Subcutaneous adipose tissue (tissue), 4 donors: ENCODE data around the gene RAPGEF1. TPM values are rescaled to one million over a fixed set of nuclear protein-coding genes. Genes with fewer than 3 reads are reported as not detected.

ENCODE experiments used
- total RNA-seq, 4 donors: library from RNA; depleted of rRNA; stranded (reverse); fragments of >200 nt; gene quantifications; one replicate each; pipeline ENCODE4 v1.1.0, GENCODE V29; 2016
- TF ChIP-seq, protein P1 (sequence below): fragments of 450-650 bp; IDR thresholded peaks from one replicate; pipeline ENCODE4 v1.5.1; 2016; ENCODE audit warnings: low read depth, mild to moderate bottlenecking, control low read depth, antibody characterized with exemption, moderate library complexity

The RAPGEF1 gene
- total RNA-seq, 4 donors from 2014 or later: 47.1 to 79.5 (median 61.4) TPM

DNA sequence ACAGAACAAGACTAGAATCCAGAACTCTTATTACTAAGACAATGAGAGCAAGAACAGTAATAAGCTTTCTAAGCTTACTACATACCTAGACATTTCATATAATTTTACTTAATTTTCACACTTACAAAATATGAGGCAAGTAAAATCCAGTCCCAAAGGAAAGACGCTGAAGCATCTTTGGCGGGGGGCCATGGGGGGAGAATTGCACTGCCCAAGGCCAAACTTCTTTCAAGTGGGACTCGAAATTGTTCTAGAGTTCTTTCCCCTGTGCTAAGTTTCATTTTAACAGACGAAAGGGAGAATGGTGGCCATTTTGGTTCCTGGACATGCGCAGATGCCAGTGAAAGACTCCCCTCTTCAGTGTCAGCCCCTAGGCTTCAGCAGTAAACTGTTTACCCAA is 122.3 kb downstream of the RAPGEF1 start:
- TF ChIP-seq, protein P1, sequence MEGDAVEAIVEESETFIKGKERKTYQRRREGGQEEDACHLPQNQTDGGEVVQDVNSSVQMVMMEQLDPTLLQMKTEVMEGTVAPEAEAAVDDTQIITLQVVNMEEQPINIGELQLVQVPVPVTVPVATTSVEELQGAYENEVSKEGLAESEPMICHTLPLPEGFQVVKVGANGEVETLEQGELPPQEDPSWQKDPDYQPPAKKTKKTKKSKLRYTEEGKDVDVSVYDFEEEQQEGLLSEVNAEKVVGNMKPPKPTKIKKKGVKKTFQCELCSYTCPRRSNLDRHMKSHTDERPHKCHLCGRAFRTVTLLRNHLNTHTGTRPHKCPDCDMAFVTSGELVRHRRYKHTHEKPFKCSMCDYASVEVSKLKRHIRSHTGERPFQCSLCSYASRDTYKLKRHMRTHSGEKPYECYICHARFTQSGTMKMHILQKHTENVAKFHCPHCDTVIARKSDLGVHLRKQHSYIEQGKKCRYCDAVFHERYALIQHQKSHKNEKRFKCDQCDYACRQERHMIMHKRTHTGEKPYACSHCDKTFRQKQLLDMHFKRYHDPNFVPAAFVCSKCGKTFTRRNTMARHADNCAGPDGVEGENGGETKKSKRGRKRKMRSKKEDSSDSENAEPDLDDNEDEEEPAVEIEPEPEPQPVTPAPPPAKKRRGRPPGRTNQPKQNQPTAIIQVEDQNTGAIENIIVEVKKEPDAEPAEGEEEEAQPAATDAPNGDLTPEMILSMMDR: no peak

DNA sequence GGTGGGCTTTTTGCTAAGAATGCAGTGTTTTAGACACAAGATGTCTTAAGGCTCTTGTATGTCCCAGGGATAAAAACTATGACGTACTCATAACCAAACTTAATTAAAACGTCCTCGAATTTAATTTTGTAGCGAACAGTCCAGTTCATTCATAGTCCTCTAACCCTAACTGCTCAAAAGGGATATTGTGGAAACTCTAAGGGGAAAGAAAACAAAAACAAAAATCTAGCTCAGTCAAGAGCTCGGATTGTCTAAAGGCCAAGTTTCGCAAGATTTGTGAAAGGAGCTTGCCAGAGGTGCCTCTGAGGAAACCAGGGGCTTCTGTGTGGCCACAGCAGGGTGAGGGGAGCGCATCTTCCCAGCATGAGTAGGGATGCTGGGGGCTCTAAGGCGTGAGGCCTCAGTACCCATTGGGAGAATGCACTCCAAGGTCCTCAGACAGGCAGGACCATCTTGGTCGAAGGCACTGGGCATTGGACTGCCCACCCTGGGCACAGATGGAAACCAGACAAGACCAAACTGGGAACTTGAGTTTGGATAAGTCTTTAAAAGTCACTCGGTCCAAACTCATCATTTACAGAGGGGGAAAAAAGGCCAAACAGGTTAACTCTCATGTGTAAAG is 122.8 kb downstream of the RAPGEF1 start:
- TF ChIP-seq, protein P1: no peak

DNA sequence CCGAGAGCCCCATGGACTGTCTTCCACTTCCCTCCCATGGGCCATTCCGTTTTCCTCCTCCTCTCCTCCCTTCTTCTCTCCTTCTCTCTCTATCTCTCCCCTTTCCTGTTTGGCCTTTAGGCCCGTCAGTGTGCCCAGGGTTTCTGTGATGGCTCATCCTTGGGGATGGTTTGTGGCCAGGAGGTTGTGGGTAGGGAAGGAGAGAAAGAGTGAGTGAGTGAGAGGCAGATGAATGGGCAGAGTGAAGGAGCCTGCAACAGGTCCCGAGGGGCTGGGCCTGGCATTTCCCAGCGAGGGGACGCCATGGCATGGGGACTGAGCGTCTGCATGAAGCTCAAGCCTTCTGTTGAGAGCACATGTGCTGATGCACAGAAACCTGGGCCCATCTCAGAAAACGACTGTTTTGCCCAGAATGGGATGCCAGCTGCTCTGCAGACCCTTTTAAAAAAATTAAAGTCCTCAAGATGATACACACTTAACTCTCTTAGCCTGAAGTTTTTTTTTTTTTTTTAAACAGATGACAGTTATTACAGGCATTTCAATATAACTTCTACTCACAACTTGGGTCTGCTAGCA is 125.4 kb downstream of the RAPGEF1 start:
- TF ChIP-seq, protein P1: no peak

DNA sequence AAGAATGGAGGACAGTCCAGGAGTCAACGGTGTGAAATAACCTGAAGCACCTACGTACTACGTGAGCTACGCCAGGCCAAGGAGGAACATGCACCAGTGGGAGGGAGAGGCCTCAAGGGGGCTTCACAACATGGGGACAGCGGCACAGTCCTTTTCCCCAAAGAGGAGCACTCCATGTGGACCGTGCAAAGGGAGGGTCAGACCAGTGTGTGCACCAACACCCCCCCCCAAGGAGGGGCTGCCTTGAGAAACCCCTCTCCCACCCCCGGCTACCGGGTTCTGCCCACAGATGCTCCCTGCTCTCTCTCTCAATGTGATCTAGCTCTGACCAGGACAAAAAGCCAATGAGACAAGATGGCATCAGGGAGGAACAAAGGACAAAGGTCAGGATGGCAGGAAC is 126.0 kb downstream of the RAPGEF1 start:
- TF ChIP-seq, protein P1: no peak

DNA sequence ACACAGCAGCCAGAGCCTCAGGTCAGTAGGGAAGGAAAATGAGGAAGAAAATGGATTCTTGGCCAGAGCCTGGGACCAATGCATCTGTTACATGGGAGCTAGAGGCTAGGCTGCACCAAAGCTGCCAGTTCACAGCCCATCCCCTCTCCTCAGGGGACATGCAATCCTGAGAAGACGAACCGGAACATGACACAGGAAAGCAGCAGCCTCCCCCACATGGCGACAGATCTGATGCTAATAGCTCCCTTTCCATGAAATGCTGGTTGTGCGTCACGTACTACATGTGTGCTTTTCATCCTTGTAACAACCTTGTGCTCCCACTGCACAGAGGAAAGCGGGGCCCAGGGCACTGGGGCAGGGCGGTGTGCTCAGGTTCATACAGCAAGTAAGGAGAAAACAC is 127.0 kb downstream of the RAPGEF1 start:
- TF ChIP-seq, protein P1: no peak

DNA sequence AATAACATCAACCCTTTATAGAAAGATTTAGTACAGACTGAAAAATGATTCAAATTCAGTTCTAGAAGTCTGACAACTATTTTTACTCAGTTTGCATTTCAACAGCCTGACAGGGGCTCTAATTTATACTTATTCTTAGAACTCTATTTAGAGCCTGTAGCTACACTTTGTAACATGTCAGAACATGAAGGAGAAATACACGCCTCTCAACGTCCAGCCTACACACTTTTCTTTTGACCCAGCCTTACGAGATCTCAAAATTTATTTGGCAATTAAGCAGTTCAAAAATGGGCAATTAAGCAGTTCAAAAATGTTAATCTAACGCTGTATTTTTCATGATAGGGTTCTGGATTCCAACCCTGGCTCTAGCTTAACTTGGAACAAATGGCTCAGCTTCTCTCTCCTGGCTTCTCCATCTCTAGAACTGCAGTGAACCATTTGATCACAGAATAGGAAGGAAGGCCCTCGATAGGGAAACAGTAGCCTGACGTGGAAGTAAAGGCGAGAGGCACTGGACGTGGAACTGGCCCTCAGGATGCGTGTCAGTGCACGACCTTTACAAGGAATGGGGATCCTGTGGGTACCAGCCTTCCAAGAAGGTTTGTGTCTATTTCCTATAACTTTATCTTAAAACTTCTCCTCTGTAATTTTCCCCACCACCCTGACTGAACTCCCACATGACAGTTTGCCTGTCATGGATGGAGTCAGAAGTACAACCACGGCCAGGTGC is 128.1 kb downstream of the RAPGEF1 start:
- TF ChIP-seq, protein P1: no peak

DNA sequence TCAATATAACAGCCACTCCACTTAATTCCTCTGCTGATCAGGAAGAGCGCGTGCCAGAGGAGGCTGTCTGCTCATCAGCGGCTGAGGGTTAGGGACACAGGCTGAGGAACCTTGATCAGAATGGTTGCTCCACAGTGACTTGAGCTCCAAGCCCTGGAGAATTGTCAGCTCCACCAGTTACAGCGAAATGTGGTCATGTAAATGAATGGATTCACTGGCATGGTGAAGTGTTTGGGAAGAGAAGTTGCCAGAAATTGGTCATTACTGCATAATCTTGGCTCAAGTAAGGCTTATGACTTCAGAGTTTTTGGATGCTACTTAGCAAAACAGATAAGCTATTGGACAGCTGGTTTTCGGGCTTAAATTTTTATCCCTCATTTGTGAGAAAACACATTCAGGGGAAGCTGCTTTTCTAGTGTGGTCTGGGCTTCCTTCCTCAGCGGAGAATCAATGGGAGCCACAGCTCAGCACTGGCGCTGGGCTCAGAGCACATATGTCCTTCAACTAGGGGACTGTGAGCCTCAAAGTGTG is 129.6 kb downstream of the RAPGEF1 start:
- TF ChIP-seq, protein P1: no peak
